ENCODE data around the gene DLGAP1.

DNA sequence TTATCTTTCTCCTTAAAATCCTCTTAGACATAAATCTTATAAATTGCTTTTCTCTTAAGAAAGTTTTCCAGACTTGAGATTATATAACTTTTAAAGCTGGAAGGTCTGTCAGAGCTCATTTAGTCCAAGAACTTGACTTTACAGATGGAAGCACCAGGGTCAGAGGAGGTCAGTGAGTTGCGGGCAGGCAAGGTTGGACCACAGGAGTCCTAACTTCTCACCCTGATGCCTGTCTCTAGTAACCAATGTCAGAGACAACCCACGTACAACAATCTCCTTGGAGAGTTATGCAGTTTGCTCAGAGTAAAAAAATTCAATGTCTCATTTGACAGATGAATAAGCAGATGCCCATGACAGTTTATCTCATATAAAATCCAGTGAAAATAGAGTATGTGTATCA, 203.9 kb downstream of the DLGAP1 start:
- TF ChIP-seq, protein P1, sequence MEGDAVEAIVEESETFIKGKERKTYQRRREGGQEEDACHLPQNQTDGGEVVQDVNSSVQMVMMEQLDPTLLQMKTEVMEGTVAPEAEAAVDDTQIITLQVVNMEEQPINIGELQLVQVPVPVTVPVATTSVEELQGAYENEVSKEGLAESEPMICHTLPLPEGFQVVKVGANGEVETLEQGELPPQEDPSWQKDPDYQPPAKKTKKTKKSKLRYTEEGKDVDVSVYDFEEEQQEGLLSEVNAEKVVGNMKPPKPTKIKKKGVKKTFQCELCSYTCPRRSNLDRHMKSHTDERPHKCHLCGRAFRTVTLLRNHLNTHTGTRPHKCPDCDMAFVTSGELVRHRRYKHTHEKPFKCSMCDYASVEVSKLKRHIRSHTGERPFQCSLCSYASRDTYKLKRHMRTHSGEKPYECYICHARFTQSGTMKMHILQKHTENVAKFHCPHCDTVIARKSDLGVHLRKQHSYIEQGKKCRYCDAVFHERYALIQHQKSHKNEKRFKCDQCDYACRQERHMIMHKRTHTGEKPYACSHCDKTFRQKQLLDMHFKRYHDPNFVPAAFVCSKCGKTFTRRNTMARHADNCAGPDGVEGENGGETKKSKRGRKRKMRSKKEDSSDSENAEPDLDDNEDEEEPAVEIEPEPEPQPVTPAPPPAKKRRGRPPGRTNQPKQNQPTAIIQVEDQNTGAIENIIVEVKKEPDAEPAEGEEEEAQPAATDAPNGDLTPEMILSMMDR (IDR thresholded peaks at IDR 0.05): no peak
- TF ChIP-seq ZFX (IDR thresholded peaks at IDR 0.05; ENCODE audit: borderline replicate concordance): no peak
